Measurements from ENCODE around the gene ARHGAP28.

GRCh38 chr18:6733758-6734157 is 4.2 kb downstream of the ARHGAP28 start:
- TF ChIP-seq CTCF (IDR thresholded peaks at IDR 0.05), result no peak
- no peak for TF ChIP-seq ZFX (IDR thresholded peaks at IDR 0.05; ENCODE audit: borderline replicate concordance)

Measured in 22Rv1 (cell line).